NCI-H1436 treated with DMSO at 0.1 percent for 48 hours (cell line): ENCODE results near the gene MITF.
"Not testable (repeated sequence)": the region's sequence is repeated elsewhere in the genome, so short reads cannot be mapped to it uniquely, and the experiment has no call there.

Source experiments
- DNase-seq: peaks from one replicate; lab custom pipeline; 2025; lab: John Stamatoyannopoulos, UW

MITF gene

DNA sequence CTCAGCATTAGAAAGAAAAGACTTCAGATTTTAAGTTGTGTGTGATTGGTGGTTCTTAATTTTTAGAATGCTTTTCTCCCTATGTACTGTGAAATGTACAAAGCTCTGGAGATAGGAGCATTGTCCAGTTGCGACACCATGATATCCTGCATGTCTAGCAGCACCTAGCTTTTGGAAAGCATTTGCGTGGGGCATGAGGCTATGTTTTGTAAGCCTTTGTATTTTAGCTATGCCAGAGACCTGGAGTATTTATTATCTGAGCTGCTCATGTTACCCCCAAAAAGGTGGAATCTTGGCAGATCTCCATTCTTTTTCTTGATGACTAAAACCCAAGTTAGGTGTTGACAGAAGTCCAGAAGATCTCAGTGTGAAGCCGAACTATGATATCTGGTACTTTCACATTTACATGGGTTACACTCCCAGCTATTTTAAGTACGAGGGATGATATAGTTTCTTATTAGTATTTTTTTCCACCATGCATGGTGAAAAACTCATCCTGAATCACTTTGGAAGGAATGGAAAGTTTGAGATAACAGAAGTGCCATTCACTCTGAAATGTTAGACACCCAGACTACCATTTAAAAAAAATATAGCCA, 133.6 kb downstream of the MITF start:
- no peak for DNase-seq

DNA sequence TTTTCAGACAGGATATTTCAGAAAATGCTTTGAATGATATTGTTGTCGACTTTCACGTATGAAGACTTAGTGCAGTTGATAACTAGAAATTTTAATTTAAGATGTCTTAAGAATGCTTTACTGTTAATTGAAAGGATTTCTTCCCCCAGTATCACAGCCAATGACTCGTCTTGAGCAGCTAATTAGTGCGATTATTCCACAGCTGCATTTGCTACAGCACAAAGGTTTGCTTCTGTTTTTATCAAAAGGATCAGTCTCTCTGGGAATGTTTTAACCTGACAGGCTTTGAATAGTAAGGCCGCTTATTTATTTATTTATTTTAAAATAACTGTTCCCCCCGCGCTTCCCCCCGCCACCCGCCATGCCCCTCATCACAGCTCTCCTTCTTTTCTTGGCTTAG, 136.8 kb downstream of the MITF start:
- DNase-seq, result no peak

DNA sequence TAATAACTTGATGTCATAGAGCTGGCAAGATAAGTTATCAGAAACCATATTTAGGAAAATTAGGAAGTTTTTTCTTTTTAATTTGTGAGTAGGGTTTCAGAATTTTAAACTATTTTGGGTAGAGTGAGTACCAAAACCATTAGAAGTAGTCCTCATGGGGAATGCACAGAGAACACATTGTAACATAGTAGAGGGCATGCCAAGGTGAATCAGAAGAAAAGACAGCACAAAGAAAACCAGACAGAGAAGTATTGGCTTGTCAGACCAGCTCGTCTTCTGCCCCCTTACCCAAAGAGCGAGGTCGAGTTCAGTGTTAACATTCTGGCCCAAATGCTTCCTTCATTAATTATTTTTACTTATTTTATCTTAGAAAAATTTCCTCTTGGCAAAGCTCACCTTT, 139.0 kb downstream of the MITF start:
- DNase-seq, result no peak

DNA sequence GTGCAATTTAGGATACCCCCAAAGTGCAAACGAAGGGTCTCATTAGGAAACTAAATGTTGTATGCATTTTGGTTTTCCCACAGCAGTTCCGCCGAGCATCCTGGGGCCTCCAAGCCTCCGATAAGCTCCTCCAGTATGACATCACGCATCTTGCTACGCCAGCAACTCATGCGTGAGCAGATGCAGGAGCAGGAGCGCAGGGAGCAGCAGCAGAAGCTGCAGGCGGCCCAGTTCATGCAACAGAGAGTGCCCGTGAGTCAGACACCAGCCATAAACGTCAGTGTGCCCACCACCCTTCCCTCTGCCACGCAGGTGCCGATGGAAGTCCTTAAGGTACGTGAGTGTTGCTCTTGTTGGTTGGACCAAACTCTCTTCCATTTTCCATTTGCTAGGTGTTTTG, 139.8 kb downstream of the MITF start:
- DNase-seq, result no peak

DNA sequence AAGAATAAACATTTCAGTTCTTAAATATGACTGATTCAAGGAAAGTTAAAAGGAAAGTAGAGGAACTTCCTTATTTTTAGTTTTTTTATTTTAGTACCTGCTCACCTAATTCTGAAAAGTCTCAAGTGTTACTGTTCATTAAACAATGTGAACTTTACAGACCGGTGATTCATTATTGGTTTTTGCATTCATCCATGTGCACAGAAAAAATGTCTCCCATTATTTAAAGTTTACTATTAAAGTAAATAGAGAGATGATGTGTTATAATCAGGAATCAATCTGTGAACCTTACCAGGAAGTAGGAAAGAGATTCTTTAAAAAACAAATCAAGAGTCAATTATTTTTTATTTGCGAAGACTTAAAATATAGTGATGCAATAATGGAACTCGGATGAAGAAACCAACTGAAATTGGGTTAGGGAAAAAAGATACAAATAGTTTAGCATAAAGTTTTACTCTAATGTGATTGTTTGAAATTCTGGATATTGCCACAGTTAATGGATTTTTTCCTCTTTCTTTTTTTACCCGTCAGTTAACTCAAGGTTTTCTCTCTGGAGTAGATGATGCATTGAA, 140.9 kb downstream of the MITF start:
- DNase-seq, result no peak

DNA sequence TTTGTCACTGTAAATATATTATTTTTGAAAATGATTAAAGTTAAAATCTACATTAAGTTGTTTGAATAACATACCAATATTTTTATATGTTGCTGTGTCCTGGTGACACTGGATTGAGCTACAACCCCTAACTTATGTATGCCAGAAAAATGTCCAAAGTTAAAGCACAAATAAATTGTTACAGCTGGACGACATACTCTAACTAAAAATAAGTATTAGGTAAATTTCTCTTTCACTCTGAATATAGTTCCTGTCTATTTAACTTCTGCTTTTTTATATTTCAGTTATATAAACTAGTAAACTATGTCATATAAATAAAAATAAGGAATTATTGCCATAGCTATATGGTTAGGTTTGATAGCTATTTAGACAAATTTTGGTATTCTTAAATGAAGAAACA, 141.8 kb downstream of the MITF start:
- no peak for DNase-seq

DNA sequence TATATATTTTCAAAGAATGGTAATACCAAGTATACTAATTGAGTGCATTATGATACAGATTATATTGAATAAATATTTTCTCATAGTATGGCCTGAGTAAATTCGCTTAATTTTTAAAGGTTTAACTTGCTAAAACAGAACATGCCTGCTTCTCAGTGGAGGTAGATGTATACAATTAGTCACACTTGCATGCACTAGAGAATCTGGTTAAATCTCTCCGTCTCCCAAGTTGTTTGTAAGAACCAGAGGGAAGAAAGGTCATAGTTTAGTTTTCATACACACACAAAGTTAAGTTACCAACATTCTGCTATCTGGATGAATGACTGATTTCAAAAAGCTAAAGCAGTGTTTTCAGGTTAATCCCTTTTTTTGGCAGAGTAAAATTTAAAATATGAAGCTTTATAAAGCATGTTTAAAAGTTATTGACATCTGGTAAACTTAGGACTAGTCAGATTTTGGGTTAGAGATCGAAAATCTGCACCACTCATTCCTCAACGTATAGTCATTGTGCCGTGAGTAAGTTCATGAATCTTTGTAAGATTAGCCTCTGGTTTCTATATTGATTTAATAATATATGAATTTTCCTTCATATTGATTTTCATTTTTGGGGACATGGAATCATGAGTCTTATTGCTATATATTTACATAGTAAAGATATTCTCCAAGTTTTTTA, 142.6 kb downstream of the MITF start:
- no peak for DNase-seq

DNA sequence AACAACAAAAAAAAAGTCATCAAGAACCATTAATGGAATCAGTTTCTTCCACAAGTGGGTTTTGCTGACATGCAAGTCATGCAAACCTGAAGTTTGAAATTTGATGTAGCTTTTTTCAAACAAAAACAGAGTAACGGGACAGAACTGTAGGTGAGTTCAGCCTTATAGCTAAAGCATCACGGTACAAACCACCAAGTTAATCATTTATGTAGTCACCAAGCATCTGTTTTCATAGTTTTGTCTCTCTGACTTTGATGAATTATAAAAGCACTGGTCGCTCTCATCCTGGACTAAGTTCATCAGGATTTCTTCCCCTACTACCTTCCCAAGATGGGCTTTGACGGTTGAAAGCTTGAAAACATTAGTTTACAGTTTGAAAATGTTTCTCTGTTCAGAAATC, 143.3 kb downstream of the MITF start:
- DNase-seq, result no peak

DNA sequence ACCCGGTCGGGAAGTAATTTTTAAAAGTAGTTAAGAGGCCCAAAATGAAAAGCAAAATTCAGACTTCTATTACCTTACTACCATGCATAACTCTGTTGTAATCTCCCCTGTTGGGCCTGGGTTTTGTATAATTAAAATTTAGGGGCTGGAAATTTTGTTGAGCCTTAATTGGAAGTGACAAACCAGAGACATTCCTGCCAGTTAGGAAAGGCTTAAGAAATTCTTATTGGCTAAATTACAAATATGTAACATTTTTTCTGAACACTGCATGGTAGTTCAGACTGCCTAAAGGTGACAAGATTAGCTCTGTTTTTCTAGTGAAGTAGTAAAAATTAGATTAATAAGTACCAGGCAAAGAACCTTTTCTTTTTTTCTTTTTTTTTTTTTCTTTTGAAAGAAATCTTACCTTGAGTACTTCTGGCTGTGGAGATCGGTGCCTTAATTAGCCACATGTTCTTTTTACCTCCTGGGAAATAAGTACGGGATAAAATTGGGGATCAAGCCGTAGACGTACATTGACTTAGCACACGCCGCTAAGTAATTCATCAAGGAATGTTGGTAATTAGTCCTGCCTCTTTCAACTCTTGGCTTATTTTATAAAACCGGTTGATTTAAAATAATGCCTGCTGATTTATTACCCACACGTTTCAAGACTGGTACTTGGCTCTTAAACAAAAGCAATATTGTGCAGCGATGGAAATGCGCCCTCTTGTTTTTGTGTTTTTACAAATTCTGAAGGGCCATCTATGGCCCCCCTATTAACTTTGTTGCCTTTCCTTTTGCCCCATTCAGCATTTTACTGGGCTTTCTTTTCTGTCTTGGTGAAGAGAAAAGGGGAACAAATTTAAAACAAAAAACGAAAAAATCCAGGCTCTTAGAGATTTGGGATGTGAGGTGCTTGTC, 149.0 kb downstream of the MITF start:
- no peak for DNase-seq

DNA sequence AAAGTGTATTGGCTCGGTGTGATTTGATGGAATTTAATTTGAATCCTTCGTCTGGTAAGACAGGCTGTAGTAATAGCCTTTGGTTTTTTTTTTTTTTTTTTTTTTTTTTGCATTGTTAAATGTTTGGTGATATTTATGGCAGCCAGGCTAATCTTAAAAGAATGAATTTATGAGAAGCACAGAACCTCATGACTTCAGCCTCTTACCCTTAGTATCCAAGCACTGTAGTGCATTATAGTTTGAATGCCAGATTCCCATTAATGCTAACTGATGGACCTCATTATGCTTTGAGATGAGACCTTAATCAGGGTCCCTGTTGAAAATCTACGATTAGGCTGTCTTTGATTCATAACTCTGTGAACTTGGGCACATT, 149.7 kb downstream of the MITF start:
- DNase-seq, result no peak

DNA sequence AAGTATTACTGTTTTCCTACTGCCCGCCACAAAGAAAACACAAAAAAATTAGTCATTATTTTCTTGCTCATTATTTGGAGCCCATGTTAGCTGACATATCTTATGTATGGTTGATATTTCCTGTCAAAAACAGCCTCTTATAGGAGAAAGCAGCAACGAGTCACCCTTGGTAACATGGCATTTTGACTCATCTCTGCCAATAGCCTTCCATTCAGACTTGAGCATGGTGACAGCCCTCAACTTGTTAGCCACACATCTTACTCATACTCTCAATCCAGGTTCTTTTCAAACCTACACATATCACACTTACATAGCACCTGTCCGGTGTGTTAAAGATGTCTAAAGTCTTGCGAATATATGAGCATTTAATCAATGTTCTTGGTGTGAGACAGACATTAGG, 150.8 kb downstream of the MITF start:
- DNase-seq, result no peak

DNA sequence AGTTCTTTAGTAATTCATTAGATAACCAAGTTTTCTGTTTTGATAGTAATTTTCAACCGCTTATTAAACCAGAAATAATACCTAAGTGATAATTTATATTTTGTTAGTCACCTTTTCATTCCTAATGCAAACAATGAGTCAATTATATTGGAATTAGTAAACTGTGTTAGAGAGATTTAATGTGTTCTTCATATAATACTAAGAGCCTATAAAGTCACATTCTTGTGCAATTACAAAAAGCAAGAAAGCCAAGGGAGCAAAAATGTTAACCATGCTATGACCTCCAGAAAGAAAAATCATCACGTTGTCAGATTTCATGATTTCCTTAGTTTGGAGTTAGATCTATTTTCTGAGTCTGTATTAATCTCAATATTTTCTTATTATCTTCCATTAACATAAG, 151.4 kb downstream of the MITF start:
- no peak for DNase-seq

DNA sequence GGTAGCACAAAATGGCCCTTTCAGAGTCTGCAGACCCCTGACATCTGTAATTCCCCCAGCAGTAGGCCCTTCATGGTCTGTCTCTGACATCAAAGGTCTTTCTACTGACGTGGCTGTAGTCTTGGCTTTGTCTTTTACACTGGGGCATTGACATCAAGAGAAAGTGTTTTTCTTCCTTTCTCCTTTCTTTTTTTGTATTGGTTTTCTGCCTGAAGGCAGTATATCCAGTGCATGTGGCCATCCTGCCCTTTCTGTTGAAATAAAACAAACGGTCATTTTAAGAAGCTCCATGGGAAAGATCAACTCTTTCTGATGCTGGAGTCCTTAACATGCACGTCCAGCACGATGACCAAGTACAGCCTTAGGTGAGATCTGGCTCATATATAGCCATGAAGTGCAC, 153.4 kb downstream of the MITF start:
- no peak for DNase-seq

DNA sequence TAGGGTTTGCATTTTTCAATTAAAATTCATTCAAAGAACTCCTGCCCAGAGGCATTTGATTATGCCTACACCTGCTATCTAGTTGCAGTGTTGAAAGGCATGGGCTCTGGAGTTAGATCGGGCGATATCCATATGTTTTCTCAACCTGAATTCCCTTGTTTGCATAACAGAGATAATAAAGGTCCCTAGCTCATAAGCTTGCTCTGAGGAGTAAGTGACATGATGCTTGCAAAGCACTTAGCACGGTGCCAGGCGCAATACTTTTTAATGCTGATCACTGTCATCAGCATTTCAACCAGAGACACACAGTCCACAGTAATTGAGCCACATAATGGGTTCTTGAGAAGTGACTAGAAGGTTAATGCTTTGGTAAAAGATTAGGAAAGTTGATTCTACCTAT, 154.0 kb downstream of the MITF start:
- DNase-seq, result no peak

DNA sequence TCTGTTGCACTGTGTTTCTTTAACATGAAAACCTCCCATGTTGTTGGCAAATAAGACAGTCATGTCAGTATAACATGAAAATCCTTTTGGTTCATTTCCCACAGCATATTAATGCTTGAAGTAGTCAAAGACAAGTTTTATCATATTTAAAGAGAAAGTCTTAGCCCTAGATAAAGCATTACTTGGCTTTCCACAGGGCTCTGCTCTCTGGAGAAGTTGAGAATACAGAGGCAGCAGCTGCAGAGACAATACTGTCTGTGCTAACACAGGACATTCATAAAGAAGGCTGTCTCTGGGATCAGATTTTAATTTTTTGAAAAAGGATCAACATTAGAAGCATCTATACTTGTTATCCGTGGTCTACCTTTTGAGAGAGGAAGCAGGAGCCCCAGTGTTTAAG, 156.8 kb downstream of the MITF start:
- DNase-seq, result no peak

DNA sequence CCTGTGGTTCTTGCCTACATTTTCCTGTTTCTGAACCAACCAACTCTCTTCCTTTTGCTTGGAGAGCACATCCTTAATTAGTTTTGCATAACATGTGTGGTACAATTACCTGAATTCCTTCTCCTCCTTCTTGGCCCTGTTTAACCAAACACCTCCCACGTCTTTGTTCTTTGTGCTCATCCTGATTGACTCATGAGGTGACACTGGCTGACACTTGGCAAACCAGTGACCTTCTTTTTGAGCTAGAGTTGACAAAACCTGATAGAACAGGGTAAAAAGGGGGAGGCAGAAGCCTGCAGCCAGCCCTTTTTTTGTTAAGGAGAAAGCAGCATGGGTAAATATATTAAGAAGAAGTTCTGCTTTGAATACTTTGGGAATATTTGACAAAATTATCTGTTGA, 161.1 kb downstream of the MITF start:
- no peak for DNase-seq

DNA sequence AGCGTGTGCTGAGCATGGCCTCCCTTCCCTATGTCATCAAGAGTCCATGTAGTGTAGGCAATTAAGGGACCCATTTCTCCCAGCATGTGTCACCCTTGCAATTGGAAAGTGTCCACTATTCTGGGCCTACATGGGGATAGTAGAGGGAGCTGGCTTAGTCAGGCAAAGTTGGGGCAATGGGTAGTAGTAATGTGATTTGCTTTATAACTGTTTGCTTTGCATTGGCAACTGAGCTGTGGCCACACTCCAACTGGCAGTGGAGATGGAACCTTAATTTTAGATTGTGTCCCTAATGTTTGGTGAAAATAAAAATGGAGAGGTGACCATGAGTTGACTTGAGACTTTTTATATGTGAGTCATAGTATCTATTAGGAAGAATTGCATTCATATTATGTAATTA, 162.5 kb downstream of the MITF start:
- DNase-seq, result no peak

DNA sequence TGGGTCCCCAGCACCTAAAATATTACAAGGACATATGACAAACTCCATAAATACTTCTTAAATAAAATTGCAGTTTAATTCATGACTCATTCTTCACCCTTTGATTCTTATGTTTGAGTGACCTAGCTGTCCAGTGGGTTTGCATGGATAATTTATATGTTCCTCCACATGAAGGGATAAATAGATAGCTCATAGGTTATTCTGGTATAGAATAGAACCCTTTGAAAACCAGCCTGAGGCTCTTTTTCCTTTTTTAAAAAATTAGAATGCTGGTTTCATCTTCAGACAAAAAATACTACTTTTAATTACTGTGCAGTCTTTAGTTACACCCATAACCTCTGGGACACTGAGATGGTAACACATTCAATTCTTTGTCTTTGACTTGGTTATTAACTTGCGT, 163.1 kb downstream of the MITF start:
- no peak for DNase-seq

DNA sequence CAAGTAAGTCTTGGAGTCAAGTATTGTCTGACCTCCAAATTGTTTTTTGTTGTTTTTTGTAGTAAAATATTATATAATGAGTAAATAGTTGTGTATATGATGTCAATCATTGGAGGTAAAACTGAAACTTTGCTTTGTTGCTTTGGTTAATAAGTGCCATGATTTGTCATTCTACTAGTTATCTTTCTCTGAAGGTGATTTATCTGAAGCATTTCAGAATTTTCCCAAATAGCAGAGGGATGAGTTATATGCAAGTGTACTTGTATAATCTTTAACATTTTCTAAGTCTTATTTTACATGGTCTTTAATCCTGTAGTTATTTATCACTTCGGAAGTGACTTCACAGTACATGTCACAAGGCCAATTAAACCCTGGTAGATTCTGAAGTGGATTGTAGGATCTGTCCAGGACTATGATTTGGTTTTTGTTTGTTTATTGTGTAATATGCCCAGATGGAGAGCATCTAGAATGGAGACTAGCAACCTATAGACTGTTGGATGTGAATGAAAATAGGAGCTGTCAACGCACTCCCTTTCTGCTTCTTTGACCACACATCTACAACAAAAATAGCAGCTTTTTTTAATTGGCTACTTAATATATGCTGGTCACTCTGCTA, 167.2 kb downstream of the MITF start:
- no peak for DNase-seq

DNA sequence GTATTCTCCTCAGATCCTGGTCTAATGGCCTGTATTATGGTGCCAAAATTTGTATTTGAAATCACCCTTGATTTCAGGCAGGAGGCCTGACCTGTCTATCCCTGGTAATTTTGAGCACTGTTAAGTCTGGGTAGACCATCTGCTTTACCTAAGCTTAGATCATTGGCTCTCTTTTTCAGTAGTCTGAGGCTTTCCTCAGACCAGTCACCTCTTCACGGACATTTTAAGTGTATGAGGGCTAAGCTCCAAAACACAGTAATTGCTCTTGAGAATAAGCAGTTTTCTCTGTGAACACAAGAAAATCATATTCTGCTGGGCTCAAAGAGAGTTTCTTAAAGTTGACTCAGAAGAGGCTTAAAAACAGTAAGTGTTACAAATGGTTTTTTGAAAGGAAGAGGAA, 168.3 kb downstream of the MITF start:
- DNase-seq, result no peak

DNA sequence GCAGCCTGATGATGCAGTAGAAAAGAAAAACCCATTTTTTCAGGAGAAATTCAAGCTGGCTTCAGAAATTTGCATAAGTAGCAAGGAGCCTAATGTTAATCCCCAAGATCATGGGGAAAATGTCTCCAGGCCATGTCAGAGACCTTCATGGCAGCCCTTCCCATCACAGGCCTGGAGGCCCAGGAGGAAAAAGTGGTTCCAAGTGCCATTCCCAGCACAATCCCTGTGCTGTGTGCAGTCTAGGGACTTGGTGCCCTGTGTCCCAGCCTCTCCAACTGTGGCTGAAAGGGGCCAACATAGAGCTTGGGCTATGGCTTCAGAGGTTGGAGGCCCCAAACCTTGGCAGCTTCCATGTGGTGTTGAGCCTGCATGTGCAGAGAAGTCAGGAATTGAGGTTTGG, 170.6 kb downstream of the MITF start:
- not testable (repeated sequence) for DNase-seq

DNA sequence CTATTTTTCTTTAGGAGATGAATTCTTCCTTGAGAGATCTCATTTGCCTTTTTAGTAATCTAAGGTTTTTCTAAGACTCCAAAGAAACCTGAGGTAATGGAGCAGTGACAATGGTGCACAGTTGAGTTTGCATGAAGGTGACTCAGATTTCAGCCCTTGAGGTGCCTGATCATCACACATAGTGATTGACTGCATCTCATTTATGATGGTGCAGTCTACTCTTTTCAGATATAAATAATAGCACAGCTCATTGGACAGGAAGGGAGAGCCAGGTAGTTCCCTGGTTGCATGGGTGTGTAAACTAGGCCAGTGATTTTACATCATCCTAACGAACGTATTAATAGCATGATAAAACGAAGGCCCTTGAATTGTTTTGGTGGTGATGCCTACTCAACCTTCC, 174.2 kb downstream of the MITF start:
- DNase-seq, result no peak

DNA sequence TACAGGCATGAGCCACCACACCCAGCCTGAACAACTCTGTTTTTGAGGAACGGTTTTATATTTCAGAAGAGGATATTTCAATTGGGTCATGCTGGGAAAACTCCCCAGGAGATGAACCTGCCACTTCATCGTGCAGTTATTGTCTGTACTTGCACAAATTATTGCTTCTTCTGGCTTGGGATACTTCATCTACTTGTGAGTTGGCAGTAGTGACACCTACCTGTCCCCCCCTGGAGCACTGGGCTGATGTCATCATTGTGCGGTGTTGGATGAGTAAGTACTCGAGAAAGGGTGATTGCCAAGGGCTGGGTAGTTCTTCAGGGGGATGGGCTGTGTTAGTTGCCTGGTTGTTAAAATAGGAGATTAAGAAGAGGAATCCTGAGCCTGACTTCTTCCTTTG, 175.1 kb downstream of the MITF start:
- no peak for DNase-seq
